ENCODE results near the gene ARHGEF1.

ARHGEF1 gene, protein sequence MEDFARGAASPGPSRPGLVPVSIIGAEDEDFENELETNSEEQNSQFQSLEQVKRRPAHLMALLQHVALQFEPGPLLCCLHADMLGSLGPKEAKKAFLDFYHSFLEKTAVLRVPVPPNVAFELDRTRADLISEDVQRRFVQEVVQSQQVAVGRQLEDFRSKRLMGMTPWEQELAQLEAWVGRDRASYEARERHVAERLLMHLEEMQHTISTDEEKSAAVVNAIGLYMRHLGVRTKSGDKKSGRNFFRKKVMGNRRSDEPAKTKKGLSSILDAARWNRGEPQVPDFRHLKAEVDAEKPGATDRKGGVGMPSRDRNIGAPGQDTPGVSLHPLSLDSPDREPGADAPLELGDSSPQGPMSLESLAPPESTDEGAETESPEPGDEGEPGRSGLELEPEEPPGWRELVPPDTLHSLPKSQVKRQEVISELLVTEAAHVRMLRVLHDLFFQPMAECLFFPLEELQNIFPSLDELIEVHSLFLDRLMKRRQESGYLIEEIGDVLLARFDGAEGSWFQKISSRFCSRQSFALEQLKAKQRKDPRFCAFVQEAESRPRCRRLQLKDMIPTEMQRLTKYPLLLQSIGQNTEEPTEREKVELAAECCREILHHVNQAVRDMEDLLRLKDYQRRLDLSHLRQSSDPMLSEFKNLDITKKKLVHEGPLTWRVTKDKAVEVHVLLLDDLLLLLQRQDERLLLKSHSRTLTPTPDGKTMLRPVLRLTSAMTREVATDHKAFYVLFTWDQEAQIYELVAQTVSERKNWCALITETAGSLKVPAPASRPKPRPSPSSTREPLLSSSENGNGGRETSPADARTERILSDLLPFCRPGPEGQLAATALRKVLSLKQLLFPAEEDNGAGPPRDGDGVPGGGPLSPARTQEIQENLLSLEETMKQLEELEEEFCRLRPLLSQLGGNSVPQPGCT

GRCh38 chr19:41882568-41883462 lies at the start of gene ARHGEF1:
Gene ARHGEF1 (plus strand): TSS chr19:41883184. CDS start chr19:41888083, 4,899 bp downstream.
- peak within 1 kb of the TSS; percentile 62 for H3K27ac ChIP-seq (ENCODE audit: low read depth, low read length)
- H3K4me1 ChIP-seq (ENCODE audit: control insufficient read depth in 1 of 2, insufficient read depth in 2 of 2, low read length in 2 of 2) = peaks cover 29 to 45% of the 10 kb centered on the region in 2 donors
- H3K27me3 ChIP-seq (ENCODE audit: control insufficient read depth in 1 of 2, insufficient read depth in 2 of 2, low read length in 2 of 2) = no peaks in the 10 kb centered on the region
- no peaks in the 10 kb centered on the region for H3K9me3 ChIP-seq (ENCODE audit: control insufficient read depth in 1 of 2, low read length in 2 of 2)
- peak within 1 kb of the TSS; percentile 89 to 98 for H3K9ac ChIP-seq (ENCODE audit: low read depth in 1 of 2, low read length in 2 of 2)
- H3K36me3 ChIP-seq (ENCODE audit: control insufficient read depth in 1 of 2, insufficient read depth in 2 of 2, low read length in 2 of 2) = no peaks in the 10 kb centered on the region
- peak within 1 kb of the TSS; percentile 90 to 95 for H3K4me3 ChIP-seq (ENCODE audit: low read depth in 1 of 2, low read length in 2 of 2)

DNA sequence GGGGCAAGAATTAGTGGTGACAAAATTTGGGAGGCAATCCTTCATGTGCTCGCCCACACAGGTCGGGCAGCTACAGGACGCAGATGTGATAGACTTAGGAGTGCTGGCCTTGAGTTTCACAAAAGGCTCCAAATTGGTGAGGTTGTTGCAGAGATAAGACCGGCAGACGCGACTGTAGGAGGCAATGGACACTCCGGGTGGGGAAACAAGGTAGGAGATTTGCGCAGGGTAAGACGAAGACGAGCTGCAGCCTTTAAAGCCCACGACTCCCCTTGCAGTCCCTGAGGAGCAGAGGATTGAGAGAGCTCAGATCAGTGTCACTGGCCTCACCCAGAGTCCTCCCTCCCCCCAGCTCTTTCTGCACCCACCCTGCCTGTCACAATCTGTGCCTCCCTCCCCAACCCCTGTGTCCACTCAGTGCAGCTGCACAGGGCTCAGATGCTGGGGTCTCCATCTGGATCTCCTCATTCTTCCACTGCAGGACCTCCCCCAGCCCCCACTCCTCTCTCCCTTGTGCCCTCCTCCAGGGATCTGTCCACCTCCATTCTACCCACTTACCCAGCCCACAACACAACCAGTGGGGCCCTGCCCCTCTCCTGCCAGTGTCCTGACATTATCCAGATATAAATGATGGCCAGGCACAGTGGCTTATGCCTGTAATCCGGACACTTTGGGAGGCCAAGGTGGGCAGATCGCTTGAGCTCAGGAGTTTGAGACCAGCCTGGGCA lies 44.8 kb upstream of the ARHGEF1 start:
- Histone ChIP-seq H3K9ac (ENCODE audit: low read depth in 1 of 2, low read length in 2 of 2) (no peak overlapping the region), H3K4me3 (ENCODE audit: low read depth in 1 of 2, low read length in 2 of 2) (no peak overlapping the region), H3K36me3 (ENCODE audit: control insufficient read depth in 1 of 2, insufficient read depth in 2 of 2, low read length in 2 of 2) (no peaks in the 10 kb centered on the region), H3K27ac (ENCODE audit: low read depth, low read length) (no peak overlapping the region), H3K9me3 (ENCODE audit: control insufficient read depth in 1 of 2, low read length in 2 of 2) (no peaks in the 10 kb centered on the region), H3K27me3 (ENCODE audit: control insufficient read depth in 1 of 2, insufficient read depth in 2 of 2, low read length in 2 of 2) (peaks cover 21 to 30% of the 10 kb centered on the region in 2 donors), H3K4me1 (ENCODE audit: control insufficient read depth in 1 of 2, insufficient read depth in 2 of 2, low read length in 2 of 2) (peaks cover 2 to 4% of the 10 kb centered on the region in 2 donors)

- Histone ChIP-seq H3K4me1 (ENCODE audit: control insufficient read depth in 1 of 2, insufficient read depth in 2 of 2, low read length in 2 of 2) (peaks cover 4 to 8% of the 10 kb centered on the region in 2 donors), H3K9me3 (ENCODE audit: control insufficient read depth in 1 of 2, low read length in 2 of 2) (no peaks in the 10 kb centered on the region), H3K36me3 (ENCODE audit: control insufficient read depth in 1 of 2, insufficient read depth in 2 of 2, low read length in 2 of 2) (no peaks in the 10 kb centered on the region), H3K27ac (ENCODE audit: low read depth, low read length) (no peak overlapping the region), H3K4me3 (ENCODE audit: low read depth in 1 of 2, low read length in 2 of 2) (no peak overlapping the region), H3K9ac (ENCODE audit: low read depth in 1 of 2, low read length in 2 of 2) (no peak overlapping the region), H3K27me3 (ENCODE audit: control insufficient read depth in 1 of 2, insufficient read depth in 2 of 2, low read length in 2 of 2) (peaks cover 21 to 30% of the 10 kb centered on the region in 2 donors)
Measured at GRCh38 chr19:41839211-41839610, 43.8 kb upstream of the ARHGEF1 start.

- H3K4me3 ChIP-seq (ENCODE audit: low read depth in 1 of 2, low read length in 2 of 2) = no peak overlapping the region
- no peaks in the 10 kb centered on the region for H3K36me3 ChIP-seq (ENCODE audit: control insufficient read depth in 1 of 2, insufficient read depth in 2 of 2, low read length in 2 of 2)
- H3K9ac ChIP-seq (ENCODE audit: low read depth in 1 of 2, low read length in 2 of 2) = no peak overlapping the region
- H3K9me3 ChIP-seq (ENCODE audit: control insufficient read depth in 1 of 2, low read length in 2 of 2) = no peaks in the 10 kb centered on the region
- H3K27ac ChIP-seq (ENCODE audit: low read depth, low read length) = no peak overlapping the region
- peaks cover 9 to 12% of the 10 kb centered on the region in 2 donors for H3K27me3 ChIP-seq (ENCODE audit: control insufficient read depth in 1 of 2, insufficient read depth in 2 of 2, low read length in 2 of 2)
- H3K4me1 ChIP-seq (ENCODE audit: control insufficient read depth in 1 of 2, insufficient read depth in 2 of 2, low read length in 2 of 2) = peaks cover 4 to 8% of the 10 kb centered on the region in 2 donors
Measured at GRCh38 chr19:41843371-41843770, 39.6 kb upstream of the ARHGEF1 start.

- no peaks in the 10 kb centered on the region for H3K36me3 ChIP-seq (ENCODE audit: control insufficient read depth in 1 of 2, insufficient read depth in 2 of 2, low read length in 2 of 2)
- H3K9ac ChIP-seq (ENCODE audit: low read depth in 1 of 2, low read length in 2 of 2) = no peak within 1 kb of the TSS
- peaks cover 0 to 3% of the 10 kb centered on the region in 2 donors for H3K27me3 ChIP-seq (ENCODE audit: control insufficient read depth in 1 of 2, insufficient read depth in 2 of 2, low read length in 2 of 2)
- H3K4me1 ChIP-seq (ENCODE audit: control insufficient read depth in 1 of 2, insufficient read depth in 2 of 2, low read length in 2 of 2) = peaks cover 4 to 8% of the 10 kb centered on the region in 2 donors
- H3K9me3 ChIP-seq (ENCODE audit: control insufficient read depth in 1 of 2, low read length in 2 of 2) = no peaks in the 10 kb centered on the region
- H3K27ac ChIP-seq (ENCODE audit: low read depth, low read length) = no peak within 1 kb of the TSS
- no peak within 1 kb of the TSS for H3K4me3 ChIP-seq (ENCODE audit: low read depth in 1 of 2, low read length in 2 of 2)
Measured at GRCh38 chr19:41844601-41845000, 38.4 kb upstream of the ARHGEF1 start, which contains the start of gene LYPD4. Gene LYPD4 (minus strand): TSS chr19:41844683. CDS start chr19:41839285, 5,398 bp downstream.

GRCh38 chr19:41845001-41845050 lies 38.2 kb upstream of the ARHGEF1 start, which contains the start of gene DMRTC2:
Gene DMRTC2 (plus strand): TSS chr19:41845042. CDS start chr19:41847429, 2,387 bp downstream.
- no peaks in the 10 kb centered on the region for H3K36me3 ChIP-seq (ENCODE audit: control insufficient read depth in 1 of 2, insufficient read depth in 2 of 2, low read length in 2 of 2)
- no peaks in the 10 kb centered on the region for H3K9me3 ChIP-seq (ENCODE audit: control insufficient read depth in 1 of 2, low read length in 2 of 2)
- no peak within 1 kb of the TSS for H3K9ac ChIP-seq (ENCODE audit: low read depth in 1 of 2, low read length in 2 of 2)
- H3K4me3 ChIP-seq (ENCODE audit: low read depth in 1 of 2, low read length in 2 of 2) = no peak within 1 kb of the TSS
- peaks cover 0 to 3% of the 10 kb centered on the region in 2 donors for H3K27me3 ChIP-seq (ENCODE audit: control insufficient read depth in 1 of 2, insufficient read depth in 2 of 2, low read length in 2 of 2)
- H3K4me1 ChIP-seq (ENCODE audit: control insufficient read depth in 1 of 2, insufficient read depth in 2 of 2, low read length in 2 of 2) = peaks cover 4 to 8% of the 10 kb centered on the region in 2 donors
- no peak within 1 kb of the TSS for H3K27ac ChIP-seq (ENCODE audit: low read depth, low read length)

GRCh38 chr19:41845051-41845590 lies 37.9 kb upstream of the ARHGEF1 start:
- no peak overlapping the region for H3K27ac ChIP-seq (ENCODE audit: low read depth, low read length)
- H3K4me1 ChIP-seq (ENCODE audit: control insufficient read depth in 1 of 2, insufficient read depth in 2 of 2, low read length in 2 of 2) = peaks cover 4 to 8% of the 10 kb centered on the region in 2 donors
- no peaks in the 10 kb centered on the region for H3K36me3 ChIP-seq (ENCODE audit: control insufficient read depth in 1 of 2, insufficient read depth in 2 of 2, low read length in 2 of 2)
- peaks cover 0 to 3% of the 10 kb centered on the region in 2 donors for H3K27me3 ChIP-seq (ENCODE audit: control insufficient read depth in 1 of 2, insufficient read depth in 2 of 2, low read length in 2 of 2)
- no peak overlapping the region for H3K4me3 ChIP-seq (ENCODE audit: low read depth in 1 of 2, low read length in 2 of 2)
- H3K9me3 ChIP-seq (ENCODE audit: control insufficient read depth in 1 of 2, low read length in 2 of 2) = no peaks in the 10 kb centered on the region
- no peak overlapping the region for H3K9ac ChIP-seq (ENCODE audit: low read depth in 1 of 2, low read length in 2 of 2)

GRCh38 chr19:41847351-41848105 lies 35.5 kb upstream of the ARHGEF1 start:
- Histone ChIP-seq H3K4me3 (ENCODE audit: low read depth in 1 of 2, low read length in 2 of 2) (no peak overlapping the region), H3K27me3 (ENCODE audit: control insufficient read depth in 1 of 2, insufficient read depth in 2 of 2, low read length in 2 of 2) (no peaks in the 10 kb centered on the region), H3K9ac (ENCODE audit: low read depth in 1 of 2, low read length in 2 of 2) (no peak overlapping the region), H3K9me3 (ENCODE audit: control insufficient read depth in 1 of 2, low read length in 2 of 2) (no peaks in the 10 kb centered on the region), H3K36me3 (ENCODE audit: control insufficient read depth in 1 of 2, insufficient read depth in 2 of 2, low read length in 2 of 2) (no peaks in the 10 kb centered on the region), H3K27ac (ENCODE audit: low read depth, low read length) (no peak overlapping the region), H3K4me1 (ENCODE audit: control insufficient read depth in 1 of 2, insufficient read depth in 2 of 2, low read length in 2 of 2) (peaks cover 4 to 8% of the 10 kb centered on the region in 2 donors)

DNA sequence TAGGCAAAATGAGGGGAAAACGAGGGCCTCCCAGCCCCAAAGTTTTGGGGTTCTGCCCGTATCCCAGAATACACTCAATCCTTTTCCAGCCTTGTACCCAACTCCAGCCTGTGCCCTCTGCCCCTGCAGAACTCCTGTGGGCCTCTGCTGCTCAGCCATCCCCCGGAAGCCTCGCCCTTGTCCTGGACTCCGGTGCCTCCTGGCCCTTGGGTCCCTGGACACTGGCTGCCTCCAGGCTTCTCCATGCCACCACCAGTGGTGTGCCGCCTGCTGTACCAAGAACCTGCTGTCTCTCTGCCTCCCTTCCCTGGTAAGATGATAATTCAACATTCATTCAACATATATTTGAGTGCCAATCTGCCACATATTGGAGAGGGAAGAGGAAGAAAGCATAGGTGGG lies 34.3 kb upstream of the ARHGEF1 start:
- Histone ChIP-seq H3K36me3 (ENCODE audit: control insufficient read depth in 1 of 2, insufficient read depth in 2 of 2, low read length in 2 of 2) (no peaks in the 10 kb centered on the region), H3K4me1 (ENCODE audit: control insufficient read depth in 1 of 2, insufficient read depth in 2 of 2, low read length in 2 of 2) (no peaks in the 10 kb centered on the region), H3K9ac (ENCODE audit: low read depth in 1 of 2, low read length in 2 of 2) (no peak overlapping the region), H3K4me3 (ENCODE audit: low read depth in 1 of 2, low read length in 2 of 2) (no peak overlapping the region), H3K27me3 (ENCODE audit: control insufficient read depth in 1 of 2, insufficient read depth in 2 of 2, low read length in 2 of 2) (peaks cover 1 to 3% of the 10 kb centered on the region in 2 donors), H3K27ac (ENCODE audit: low read depth, low read length) (no peak overlapping the region), H3K9me3 (ENCODE audit: control insufficient read depth in 1 of 2, low read length in 2 of 2) (no peaks in the 10 kb centered on the region)
